Ovary (tissue), 3 donors: Measurements from ENCODE around the gene ZNF592.

Experiments used
- EP300 ChIP-seq: sonication (generic); formaldehyde crosslinking; IDR thresholded peaks from one replicate; pipeline ENCODE4 v1.6.1; 2017; ENCODE audit warnings: antibody characterized with exemption
- POLR2A ChIP-seq: fragments of 450-650 bp; IDR thresholded peaks from one replicate; pipeline ENCODE4 v1.6.1; 2017; ENCODE audit warnings: antibody characterized with exemption, mild to moderate bottlenecking, moderate library complexity
- TF ChIP-seq, protein P1 (sequence below), 3 donors: fragments of 450-650 bp in 2 of 3; fragments of 200-600 bp in 1 of 3; IDR thresholded peaks; one replicate each; pipeline versions ENCODE4 v1.5.1 to v1.8.0; 2016 to 2022; ENCODE audit warnings: antibody characterized with exemption in 3 of 3, mild to moderate bottlenecking in 1 of 3
- donor health status: DM: no; HTN: no; CAD: no.

DNA sequence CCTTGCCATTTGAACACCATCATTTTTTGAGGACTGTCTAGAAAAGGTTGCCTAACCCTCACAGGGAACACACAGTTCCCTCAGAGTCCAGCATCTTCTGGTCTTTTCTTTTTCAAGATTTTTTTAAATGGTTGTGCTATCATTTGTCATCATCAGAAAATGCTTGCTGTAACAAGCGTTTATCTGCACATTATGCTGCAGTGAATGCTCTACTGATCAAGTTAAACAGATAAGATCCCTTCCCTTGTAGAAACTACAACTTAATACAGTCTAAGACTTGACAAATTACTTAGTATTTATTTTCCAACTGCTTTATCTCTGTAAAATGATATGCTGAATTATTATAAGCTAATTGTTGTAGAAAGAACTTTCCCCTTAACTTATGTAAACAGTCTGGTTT lies 56.8 kb downstream of the ZNF592 start:
- TF ChIP-seq, protein P1, sequence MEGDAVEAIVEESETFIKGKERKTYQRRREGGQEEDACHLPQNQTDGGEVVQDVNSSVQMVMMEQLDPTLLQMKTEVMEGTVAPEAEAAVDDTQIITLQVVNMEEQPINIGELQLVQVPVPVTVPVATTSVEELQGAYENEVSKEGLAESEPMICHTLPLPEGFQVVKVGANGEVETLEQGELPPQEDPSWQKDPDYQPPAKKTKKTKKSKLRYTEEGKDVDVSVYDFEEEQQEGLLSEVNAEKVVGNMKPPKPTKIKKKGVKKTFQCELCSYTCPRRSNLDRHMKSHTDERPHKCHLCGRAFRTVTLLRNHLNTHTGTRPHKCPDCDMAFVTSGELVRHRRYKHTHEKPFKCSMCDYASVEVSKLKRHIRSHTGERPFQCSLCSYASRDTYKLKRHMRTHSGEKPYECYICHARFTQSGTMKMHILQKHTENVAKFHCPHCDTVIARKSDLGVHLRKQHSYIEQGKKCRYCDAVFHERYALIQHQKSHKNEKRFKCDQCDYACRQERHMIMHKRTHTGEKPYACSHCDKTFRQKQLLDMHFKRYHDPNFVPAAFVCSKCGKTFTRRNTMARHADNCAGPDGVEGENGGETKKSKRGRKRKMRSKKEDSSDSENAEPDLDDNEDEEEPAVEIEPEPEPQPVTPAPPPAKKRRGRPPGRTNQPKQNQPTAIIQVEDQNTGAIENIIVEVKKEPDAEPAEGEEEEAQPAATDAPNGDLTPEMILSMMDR (IDR thresholded peaks at IDR 0.05): no peak
- no peak for TF ChIP-seq POLR2A
- TF ChIP-seq EP300: no peak
